Measurements from ENCODE around the gene ABCA7. TPM values are rescaled to one million over a fixed set of nuclear protein-coding genes. Genes with fewer than 3 reads are reported as not detected.

The ABCA7 gene
- total RNA-seq, 1 donor from 2014 or later: 3.4 TPM

- DNase-seq (ENCODE audit: low read depth in 2 of 2): no peak
Measured at GRCh38 chr19:1103132-1103707, 63.3 kb downstream of the ABCA7 start.

DNA sequence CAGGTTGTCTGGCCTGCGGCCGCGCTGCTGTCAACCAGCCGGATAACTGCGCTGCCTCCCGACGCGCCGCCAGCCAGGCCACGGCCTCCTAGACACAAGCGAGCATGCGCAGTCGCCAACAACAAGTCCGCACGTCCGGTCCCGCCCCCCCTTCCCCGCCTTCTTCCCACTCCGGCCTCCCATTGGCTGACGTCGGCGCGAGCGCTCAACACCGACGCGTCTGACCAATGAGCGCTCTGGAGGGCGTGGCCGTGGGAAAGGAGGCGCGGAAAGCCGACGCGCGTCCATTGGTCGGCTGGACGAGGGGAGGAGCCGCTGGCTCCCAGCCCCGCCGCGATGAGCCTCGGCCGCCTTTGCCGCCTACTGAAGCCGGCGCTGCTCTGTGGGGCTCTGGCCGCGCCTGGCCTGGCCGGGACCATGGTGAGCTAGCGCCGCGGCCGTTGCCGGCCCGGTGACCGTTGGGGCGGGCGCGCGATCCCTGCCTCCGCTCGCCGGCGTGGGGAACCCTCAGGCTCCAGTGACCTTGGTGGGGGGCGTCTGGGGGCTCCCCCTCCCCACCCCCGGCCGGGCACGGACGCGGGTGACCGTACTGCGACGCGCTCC is 63.9 kb downstream of the ABCA7 start, which contains the start of gene GPX4:
Gene GPX4 (plus strand): TSS at position 287 of the 603 bp plus-strand sequence. CDS start 50 bp downstream, at position 337.
- DNase-seq (ENCODE audit: low read depth in 2 of 2): peak; percentile 100

GRCh38 chr19:1104311-1105007 is 64.6 kb downstream of the ABCA7 start:
- DNase-seq (ENCODE audit: low read depth in 2 of 2): peak; percentile 84 to 85

DNA sequence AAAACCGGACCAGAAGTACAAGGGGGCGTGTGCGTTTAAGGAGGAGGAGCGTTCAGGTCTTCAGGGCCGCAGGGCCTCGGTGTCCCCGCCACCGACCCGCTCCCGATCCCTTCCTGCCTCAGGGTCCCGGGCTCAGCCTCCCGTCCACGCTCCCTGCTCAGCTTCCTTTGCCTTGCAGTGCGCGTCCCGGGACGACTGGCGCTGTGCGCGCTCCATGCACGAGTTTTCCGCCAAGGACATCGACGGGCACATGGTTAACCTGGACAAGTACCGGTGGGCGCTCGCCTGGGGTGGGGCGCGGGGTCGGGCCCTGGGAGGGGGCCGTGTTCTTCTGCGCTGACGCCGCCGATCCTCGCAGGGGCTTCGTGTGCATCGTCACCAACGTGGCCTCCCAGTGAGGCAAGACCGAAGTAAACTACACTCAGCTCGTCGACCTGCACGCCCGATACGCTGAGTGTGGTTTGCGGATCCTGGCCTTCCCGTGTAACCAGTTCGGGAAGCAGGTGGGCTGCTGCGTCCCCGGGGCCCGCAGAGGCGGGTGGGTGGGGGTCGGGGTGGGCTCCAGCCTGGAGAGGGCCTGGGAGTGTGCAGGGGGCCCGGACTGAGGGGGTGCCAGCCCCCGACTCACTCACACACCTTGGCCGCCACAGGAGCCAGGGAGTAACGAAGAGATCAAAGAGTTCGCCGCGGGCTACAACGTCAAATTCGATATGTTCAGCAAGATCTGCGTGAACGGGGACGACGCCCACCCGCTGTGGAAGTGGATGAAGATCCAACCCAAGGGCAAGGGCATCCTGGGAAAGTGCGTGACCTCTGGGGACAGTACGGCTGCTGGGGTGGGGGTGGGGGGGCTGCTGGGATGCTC is 65.3 kb downstream of the ABCA7 start:
- DNase-seq (ENCODE audit: low read depth in 2 of 2): peak; percentile 57 to 63

GRCh38 chr19:1105873-1106840 is 66.2 kb downstream of the ABCA7 start:
- DNase-seq (ENCODE audit: low read depth in 2 of 2): no peak

GRCh38 chr19:1106841-1107660 is 67.1 kb downstream of the ABCA7 start:
- DNase-seq (ENCODE audit: low read depth in 2 of 2): peak in 1 of 2 donors; percentile 46

DNA sequence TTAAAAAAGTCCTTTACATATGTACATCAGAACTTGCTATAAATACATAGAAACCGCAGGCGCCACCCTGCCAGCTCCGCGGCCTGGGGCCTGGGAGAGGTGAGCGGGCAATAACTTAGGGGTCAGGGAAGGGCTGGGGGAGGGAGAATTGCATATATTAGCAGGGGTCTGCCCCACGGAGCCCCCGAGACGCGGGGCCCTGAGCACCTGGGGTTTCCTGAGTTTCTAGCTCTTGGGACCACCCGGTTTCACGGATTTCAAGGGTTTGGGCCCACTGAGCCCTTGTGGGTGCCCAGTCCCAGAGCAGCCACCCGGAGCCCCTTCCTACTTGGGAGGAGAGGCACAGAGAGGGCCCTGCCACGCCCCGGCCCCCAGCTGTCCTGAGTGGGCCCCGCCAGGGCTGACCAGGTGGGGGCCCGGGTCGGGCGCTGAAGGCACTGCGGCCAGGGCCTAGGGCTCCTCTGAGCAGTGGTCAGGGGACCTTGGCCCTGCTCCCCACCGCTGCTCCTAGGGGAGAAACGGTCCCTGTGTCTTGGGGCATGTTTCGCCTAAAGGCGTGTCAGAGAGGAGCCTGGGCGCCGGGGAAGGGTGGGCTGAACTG is 67.9 kb downstream of the ABCA7 start:
- DNase-seq (ENCODE audit: low read depth in 2 of 2): no peak

DNA sequence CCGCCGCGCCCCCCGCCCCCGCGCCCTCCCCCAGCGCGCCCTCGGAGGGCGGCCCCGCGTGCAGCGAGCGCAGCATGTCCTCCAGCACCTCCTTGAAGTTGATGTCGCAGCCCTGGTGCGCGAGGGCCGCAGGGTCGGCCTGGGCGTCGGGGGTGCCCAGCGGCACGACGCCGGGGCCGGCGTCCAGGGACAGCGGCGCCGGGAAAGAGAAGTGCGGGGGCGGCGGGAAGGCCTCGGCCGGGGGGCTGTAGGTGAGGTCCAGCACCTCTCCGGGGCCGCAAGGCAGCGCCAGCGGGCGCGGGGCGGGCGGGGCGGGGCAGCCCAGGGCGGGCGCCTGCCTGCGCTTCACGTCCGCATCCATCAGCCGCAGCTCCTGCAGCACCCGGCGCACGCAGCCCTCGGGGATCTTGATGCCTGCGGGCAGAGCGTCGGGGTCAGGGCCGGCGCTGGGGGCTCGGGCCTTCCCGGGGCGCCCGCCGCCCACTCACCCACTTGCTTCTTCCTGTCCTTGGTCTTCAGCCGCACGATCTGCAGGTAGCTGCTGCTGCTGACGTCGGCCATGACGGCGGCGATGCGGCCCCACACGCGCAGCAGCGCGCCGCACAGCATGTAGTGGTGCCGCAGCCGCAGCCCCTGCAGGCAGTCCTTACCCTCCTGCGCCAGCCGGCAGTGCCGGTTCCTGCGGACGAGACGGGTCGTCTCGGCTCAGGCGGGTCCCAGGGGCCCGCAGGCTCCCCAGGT is 68.6 kb downstream of the ABCA7 start:
- DNase-seq (ENCODE audit: low read depth in 2 of 2): no peak

- DNase-seq (ENCODE audit: low read depth in 2 of 2): no peak
Measured at GRCh38 chr19:1109032-1109551, 69.2 kb downstream of the ABCA7 start.

DNA sequence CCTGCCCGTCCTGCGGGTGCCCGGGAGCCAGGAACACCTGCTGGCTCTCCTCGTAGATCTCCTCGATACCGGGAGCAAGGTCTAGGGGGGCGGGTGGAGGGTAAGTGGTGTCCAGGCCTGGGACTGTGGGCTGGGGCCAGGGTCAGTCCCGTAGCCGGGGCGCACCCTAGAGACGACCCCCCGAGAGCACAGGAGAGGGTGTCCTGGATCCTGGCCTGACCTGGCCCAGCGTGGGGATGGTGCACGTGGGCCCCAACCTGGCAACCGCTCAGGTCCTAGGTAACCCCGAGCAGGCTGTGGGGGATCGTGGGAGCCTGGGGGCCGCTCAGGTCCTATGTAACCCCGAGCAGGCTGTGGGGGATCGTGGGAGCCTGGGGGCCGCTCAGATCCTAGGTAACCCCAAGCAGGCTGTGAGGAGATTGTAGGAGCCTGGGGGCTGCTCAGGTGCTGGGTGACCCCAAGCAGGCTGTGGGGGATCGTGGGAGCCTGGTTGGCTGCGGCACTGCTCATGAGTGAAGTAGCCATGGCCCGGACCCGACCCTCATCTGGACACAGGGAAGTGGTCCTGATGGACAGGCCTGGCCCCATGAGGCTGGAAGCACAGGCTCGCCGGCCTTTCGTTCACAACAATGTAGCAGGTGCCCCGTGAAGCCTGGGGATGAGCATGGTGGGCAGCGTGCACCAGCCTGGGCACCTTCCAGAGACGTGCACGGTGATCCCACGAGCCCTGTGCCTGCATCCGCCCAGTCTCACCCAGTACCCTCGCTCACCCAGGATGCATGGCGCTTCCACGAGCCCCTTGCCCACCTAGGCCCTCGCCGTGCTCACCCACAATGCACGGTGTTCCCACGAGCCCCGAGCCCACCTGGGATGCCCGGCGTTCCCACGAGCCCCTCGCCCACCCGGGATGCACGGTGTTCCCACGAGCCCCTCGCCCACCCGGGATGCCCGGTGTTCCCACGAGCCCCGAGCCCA is 70.1 kb downstream of the ABCA7 start:
- DNase-seq (ENCODE audit: low read depth in 2 of 2): no peak

DNA sequence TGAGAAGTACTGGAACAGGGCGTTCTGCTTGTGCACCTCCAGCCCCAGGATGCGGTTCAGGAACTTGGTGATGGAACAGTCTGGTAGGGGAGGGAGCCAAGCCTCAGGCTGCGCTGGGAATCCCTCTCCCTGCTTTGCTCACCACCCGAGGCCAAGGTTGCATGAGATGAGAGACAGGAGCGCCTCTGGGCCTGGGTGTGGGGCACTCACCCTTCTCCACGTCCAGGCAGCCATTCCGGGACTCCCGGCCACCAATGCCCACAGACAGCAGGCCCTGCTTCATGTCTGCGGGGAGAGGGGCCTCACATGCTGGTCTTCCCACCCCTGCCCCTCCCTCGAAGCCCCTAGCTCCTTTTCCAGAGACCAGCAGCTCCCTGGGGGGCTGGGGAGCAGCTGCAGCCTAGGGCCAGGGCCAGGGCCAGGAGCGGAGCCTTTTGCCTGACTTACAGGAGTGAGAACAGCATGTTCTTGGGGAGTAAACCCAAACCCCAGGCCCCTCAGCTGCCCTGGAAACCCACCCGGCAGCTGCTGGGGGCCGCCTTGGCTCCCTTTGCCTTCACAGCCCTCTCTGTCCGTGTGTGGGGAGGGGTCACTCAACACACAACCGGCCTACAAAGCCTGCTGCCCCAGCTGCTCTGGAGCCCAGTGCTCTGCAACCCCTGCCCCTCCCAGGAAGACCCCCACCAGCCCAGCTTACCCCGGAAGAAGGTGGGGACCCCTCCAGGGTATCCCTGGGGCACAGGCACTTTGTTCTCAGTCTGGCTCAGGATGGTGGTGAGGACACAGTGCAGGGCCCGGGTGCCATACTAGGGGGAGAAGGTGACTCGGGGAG is 71.1 kb downstream of the ABCA7 start:
- DNase-seq (ENCODE audit: low read depth in 2 of 2): no peak

GRCh38 chr19:1111641-1112267 is 71.8 kb downstream of the ABCA7 start:
- no peak for DNase-seq (ENCODE audit: low read depth in 2 of 2)

- no peak for DNase-seq (ENCODE audit: low read depth in 2 of 2)
Measured at GRCh38 chr19:1112268-1113029, 72.5 kb downstream of the ABCA7 start.

GRCh38 chr19:1113030-1113985 is 73.4 kb downstream of the ABCA7 start:
- DNase-seq (ENCODE audit: low read depth in 2 of 2): peak; percentile 96 to 98

All from lung microvascular endothelial cell (primary cell).